NCI-H2107 treated with DMSO at 0.1 percent for 48 hours (cell line): ENCODE results near the gene ANTXR1.

Experiments
- DNase-seq: peaks from one replicate; lab custom pipeline; 2025; ENCODE audit not compliant: unreplicated experiment; lab: John Stamatoyannopoulos, UW

Gene ANTXR1

DNA sequence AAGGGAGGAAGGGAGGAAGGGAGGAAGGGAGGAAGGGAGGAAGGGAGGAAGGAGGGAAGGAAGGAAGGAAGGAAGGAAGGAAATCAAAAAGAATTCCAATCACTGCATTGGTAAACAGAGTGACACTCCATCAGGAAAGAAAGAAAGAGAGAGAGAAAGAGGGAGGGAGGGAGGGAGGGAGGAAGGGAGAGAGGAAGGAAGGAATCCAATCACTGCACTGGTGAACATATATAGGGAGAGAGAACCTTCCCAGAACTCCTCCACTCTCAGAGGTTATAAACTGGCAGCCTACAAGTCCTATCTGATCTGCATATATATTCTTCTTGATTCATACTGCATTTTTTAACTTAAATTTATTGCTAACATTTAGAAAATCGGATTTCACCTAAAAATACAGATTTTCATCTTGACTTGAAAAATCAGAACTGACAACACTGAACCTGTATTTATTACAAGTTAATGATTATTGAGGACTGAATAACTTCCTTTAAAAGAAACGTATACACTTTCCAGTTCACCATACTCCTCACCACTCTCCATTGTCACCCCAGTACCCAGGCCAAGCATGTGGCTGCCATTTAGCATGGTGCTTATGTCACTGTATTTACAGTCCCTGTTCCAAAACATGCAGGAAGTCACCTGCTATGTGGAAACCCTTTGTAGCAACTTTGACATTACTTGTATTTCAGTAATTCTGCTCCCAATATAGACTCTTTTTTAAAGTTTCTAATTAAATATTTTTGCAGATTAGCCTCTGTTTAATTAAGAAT is 83.5 kb downstream of the ANTXR1 start:
- no peak for DNase-seq

DNA sequence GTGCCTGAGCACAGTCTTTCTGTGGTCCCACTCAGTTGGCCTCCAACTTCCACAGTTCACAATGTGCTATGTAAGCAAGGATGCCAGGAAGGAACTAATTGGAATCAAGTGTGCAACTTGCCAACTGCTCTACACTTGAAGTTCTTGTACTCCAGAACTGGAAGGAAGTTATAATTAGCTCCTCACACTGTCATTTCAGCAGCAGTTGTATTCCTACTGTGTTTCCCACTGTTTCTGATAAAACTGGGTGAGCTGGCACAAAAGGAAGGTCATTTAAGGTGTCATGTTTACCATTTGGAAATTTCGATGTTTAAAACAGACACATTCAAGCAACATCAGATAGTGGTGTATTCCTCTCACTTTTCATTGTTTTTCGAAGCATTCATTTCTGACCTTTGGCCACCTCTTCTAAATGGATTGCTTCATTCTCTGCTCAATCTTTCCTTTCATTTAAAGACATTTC is 84.2 kb downstream of the ANTXR1 start:
- DNase-seq = no peak

DNA sequence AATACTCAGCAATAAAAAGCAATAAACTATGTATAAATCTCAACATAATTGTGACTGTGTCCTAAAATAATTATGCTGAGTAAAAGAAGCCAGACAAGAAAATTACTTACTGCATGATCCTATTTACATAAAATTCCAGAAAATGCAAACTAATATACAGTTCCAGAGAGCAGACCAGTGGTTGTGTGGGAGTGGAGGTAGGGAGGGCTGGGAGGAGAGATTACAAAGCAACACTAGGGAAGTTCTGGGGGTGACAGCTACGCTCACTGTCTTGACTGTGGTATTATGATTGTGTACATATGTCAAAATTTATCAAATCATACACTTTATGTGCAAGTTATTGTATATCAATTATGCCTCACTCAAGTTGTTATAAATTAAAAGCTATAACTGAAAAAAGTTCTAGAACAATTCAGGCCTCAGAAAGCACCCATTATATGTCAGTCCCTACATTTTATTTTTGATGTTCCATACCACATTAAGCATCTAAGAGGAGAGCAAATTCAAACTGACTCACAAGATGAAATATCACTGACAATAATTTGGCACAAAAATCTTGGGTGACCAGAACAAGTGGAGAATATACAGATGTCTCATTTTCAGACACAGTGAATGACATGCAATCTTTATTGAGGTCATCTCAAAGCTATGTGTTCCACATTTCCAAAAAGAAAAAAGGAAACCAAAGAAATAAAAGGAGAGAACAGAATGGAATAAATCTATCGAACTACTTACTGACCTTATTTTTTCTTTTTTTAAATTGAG is 85.1 kb downstream of the ANTXR1 start:
- no peak for DNase-seq

DNA sequence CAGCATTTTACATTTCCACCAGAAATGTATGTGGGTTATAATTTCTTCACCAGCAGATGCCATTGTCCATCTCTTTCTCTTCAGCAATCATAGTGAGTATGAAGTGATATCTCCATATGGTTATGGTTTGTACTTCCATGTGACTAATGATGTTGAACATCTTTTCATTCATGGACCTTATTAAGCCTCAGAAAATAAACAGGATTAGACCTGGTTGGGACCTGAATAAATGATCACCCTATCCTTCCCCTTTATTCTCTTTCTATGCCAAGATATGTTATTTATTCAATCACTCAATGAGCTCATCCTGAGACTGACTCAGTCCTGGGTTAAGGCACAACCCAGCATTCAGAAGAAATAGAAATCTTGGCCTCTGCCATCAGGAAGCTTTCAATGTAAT is 86.6 kb downstream of the ANTXR1 start:
- no peak for DNase-seq

- no peak for DNase-seq
Observed at GRCh38 chr2:69100220-69100723, 87.3 kb downstream of the ANTXR1 start.

DNA sequence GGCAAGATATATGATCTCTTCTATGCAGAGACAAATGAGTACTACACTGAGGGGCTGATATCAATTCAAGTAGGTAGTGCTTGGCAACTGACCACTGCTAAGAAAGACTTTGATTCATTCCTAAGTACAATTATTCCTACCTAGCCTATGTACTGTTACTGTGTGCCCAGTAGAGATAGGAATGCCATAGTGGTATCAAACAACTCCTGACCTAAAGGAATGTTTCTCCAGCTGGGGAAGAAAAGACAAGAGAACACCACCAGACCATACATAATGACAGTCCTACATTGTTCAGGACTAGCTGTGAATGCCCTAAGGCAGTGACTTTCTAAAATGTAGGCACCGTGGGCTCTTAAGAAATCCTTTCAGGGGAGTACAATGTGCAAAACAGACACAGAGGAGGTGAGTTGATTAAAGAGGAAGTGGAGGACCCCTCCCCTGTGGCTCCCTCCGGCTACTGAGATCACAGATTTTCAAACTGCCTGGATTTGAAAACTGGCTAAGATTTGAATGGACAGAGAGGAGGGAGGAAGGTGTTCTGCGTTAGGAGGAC is 89.1 kb downstream of the ANTXR1 start:
- no peak for DNase-seq

- no peak for DNase-seq
Observed at GRCh38 chr2:69103419-69103818, 90.4 kb downstream of the ANTXR1 start.

- DNase-seq = no peak
Observed at GRCh38 chr2:69104261-69104660, 91.3 kb downstream of the ANTXR1 start.

- DNase-seq = no peak
Observed at GRCh38 chr2:69109255-69109654, 96.3 kb downstream of the ANTXR1 start.

DNA sequence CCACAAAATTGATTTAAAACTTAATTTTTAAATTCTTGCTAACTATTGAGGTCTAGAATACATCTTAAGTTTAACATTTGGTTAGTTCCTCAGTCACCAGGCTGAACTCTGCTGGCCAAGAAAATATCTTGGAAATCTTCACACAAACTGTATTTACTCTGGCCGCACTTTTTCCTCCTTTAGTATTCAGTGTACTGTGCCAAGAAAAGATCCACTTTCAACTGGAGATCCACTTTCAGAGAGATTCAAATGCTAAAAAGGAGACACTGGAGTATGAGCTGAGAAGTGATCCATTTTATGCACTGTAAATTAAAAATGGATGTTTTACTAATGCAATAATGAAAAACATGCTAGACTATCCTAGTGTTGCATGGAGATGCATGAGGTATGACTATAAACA is 98.1 kb downstream of the ANTXR1 start:
- no peak for DNase-seq

DNA sequence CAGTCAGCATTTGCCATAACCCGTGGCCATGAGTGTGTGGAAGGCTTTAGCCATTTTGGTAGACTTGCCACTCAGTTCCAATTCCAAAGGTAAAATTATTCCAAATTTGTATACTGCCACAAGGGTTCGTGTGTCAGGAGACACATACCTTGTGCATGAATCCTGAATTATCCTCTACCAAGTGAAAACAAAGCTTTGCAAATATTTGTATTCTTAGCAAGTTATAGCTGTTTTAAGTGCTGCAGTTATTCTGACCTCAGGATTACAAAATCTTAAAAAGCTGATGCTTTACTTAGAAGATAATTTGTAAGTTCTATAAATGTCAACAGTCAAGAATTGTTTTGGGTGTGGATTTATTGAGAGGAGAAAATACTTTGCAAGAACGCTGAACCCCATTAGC is 100.6 kb downstream of the ANTXR1 start:
- no peak for DNase-seq

DNA sequence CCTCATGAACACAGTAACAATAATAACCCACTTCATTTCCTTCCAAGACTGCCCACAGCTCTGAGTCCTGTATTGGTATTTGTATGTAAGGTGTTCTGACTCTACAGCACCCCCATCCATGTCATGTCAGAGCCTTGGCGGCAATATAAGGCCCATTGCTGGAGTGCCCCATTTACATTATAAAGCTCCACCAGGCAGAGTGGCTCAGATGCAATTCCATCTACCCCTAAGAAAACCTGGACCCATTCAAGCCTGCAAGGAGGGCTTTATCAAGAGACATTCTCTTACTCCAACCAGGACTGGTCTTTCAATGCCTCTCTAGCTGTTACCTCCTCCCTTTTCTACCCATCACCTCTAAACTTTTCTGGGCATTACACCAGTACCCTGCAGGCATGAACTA is 101.6 kb downstream of the ANTXR1 start:
- no peak for DNase-seq

- no peak for DNase-seq
Observed at GRCh38 chr2:69116438-69116837, 103.5 kb downstream of the ANTXR1 start.

DNA sequence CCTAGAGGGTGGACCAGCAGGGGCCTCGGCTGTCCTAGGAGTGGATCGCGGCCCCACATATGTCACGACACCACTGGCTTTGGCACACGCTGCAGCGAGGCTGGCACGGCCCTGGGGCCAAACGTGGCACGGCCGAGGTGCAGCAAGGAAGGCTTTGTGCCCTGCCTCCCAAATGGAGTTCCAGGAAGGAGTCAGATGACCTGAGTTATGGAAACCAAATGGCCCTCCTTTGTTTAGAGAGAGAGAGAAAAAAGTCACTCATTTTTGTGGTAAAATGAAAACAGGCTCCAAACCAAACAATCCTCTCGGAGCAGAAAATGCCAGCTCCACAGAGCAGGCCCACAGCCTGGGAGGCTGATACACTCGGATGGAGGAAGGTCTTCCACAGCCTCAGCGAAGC is 105.6 kb downstream of the ANTXR1 start:
- DNase-seq = no peak

DNA sequence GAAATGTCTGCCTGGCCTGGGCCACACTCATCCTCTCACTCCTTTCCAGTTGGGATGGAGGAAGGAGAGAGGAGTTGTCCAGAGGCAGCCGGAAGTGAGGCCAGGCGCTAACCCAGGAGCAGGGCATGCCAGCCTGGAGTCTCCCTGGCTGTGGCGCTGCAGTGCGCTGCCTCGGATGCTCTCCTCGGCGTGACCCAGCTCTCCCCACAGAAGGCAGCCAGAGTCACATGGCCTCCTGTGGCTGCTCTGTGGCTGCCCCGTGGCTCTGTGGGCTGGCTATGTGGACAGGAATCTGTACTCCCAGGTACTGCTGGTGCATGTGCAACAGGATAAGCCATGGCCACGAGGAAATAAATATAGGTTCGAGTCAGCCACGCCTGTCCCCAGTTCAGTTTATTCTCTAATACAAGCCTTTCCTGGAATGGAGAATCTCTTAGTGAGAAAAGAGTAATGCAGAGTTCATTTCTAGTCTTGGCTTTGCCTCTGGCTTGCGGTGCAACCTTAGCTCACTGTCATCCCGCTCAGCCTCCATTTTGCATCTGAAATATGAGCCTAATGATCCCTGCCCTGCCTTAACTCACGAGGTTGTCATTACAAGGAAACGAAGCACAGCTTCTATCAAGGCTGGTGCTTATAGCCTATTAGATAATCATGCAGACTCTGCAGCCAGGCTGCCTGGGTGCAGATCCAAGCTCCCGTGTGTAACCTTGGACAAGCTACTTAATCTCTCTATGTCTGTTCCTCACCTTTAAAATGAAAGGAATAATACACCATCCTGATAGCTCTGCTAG is 106.3 kb downstream of the ANTXR1 start:
- DNase-seq = peak; percentile 82

DNA sequence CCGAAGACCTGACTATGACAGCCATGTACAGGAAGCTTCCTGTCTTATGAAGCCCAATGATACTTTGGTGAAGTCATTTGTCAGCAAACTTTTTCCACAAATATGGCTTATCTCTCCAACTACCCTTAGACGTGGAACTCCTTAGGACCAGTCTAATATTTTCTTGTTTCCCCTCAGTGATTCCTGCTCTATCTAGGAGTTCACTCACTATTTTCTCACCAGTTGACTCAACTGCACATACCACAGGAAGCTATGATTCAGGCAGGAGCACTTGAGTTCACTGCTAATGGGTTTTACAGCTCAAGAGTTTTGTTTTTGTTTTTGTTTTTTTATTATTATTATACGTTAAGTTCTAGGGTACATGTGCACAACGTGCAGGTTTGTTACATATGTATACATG is 109.3 kb downstream of the ANTXR1 start:
- DNase-seq = no peak

GRCh38 chr2:69123182-69123581 is 110.2 kb downstream of the ANTXR1 start:
- no peak for DNase-seq

DNA sequence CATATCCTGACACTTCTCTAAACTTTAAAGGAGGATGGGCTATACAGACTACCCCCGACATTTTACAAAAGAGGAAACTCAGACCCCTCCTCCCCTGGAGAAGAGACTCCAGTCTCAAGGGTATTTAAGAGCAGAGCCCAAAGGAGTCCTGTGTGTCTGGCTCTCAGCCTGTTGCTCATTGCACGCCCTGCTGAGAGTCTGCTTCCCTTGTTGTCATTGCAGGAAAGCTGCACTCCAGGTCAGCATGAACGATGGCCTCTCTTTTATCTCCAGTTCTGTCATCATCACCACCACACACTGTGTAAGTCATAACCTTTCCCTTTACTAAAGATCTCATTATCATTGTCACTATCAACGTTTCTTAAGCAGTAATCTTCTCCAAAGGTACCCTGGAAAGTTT is 111.4 kb downstream of the ANTXR1 start:
- DNase-seq = no peak

DNA sequence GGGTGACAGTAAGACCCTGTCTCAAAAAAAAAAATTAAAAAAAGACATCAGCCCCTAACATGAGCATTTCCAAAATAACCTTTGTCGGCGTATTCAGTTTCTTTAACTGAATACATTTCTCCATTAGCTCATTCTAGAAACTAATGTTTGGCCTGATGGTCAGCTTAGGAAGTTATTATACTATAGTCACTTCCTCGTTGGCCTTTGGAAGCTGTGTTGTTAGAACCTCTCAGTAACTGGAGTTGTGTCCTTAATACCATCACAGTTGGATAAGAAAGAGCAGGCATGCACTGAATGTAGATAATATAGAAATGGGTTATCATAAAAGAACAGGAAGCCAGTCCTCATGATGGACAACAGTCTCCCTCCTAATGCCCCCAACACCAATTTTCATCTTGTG is 112.8 kb downstream of the ANTXR1 start:
- no peak for DNase-seq

DNA sequence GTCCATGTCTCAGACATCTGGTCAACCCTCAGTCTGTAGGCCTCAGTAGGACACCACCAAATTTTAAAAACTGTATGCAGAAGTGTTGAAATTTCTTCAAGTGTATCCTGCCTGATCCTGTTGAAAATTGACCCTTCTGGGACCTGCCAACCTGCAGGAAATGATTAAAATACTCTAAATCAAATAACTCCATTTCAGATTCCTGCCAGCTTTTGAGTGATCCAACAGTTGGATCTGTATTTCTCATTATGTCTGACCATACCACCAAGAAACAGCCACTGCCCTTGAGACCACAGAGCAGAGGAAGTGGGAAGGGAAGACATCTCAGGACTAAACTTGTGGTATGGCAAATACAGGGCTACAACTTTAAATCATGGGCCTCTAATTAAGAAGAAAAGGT is 113.4 kb downstream of the ANTXR1 start:
- no peak for DNase-seq

DNA sequence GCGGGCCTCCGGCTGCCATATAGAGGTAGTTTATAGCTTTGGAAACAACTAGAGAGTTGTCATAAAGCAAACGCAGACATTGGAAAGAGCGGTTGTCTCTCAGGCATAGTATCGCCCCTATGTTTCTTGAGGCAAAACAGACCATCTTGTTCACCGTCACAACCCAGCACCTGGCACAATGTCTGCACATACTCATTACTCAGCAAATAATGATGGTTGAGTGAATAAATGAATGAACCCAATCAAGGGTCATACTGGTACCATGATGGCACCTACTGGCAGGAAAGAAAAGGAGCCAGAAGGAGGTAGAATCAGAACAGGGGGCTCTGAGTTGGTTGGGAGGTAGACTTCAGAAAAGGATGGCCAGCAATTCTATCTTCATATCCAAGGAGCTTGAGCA is 118.5 kb downstream of the ANTXR1 start:
- no peak for DNase-seq
